Pancreas (tissue), 10 donors: ENCODE data around the gene NELL1. TPM values are rescaled to one million over a fixed set of nuclear protein-coding genes. Genes with fewer than 3 reads are reported as not detected.

Experiments used
- ATAC-seq, 4 donors: fragments of 200-7000 bp; cut with Tn5 transposase; one replicate each; pipeline versions ENCODE4 v1.8.0 to v1.9.1; 2020; ENCODE audit warnings: mild to moderate bottlenecking in 4 of 4, moderate library complexity in 4 of 4
- DNase-seq, 6 donors: peaks; one replicate each; pipeline ENCODE4 v3.0.0-alpha.2; 2020
- FAIRE-seq: peaks from 2 replicates; lab custom pipeline; 2012; peaks lifted over from hg19 to GRCh38; lab: Jason Lieb, UNC
- H3K27ac ChIP-seq, 4 donors: fragments of 200-600 bp; sonication (generic); 1 replicate in 3 of 4; 2 replicates in 1 of 4; pipeline versions ENCODE4 v1.5.0 to v1.8.0; 2020
- H3K27me3 ChIP-seq, 4 donors: fragments of 200-600 bp; one replicate each; pipeline ENCODE4 v1.8.0; 2021
- H3K36me3 ChIP-seq, 3 donors: fragments of 200-600 bp; sonication (generic) in 1 of 3; one replicate each; pipeline versions ENCODE4 v1.5.0 to v1.8.0; 2020 to 2021
- H3K4me1 ChIP-seq, 3 donors: fragments of 200-600 bp; one replicate each; pipeline ENCODE4 v1.8.0; 2021
- H3K4me3 ChIP-seq, 4 donors: fragments of 200-600 bp; sonication (generic) in 2 of 4; one replicate each; pipeline versions ENCODE4 v1.5.0 to v1.8.0; 2020 to 2021
- H3K9me3 ChIP-seq, 4 donors: fragments of 200-600 bp; one replicate each; pipeline ENCODE4 v1.8.0; 2021
- WGBS, 2 donors: extraction: QIAGEN DNeasy Blood & Tissue Kit; methylation state at CpG; one replicate each; pipeline ENCODE4 v1.1.7; 2013; 5-methylcytosine and 5-hydroxymethylcytosine counted together
- intact Hi-C, 3 donors: fragments of 100-400 bp; cut with DNase I; formaldehyde crosslinking; loops; one replicate each; pipeline versions ENCODE4 v1.11.1 to v1.14.2; 2022
- polyA plus RNA-seq, 2 donors: library from polyadenylated mRNA; stranded (reverse); fragments of 200-250 nt; gene quantifications; one replicate each; pipeline ENCODE4 v1.2.3, GENCODE V29; 2013
- total RNA-seq, 6 donors: library from RNA; stranded (reverse); fragmentation: NEBNext Ultra II Directional in 4 of 6; extraction: Animal tissue kit (Norgen Biotek cat#: 25700) in 4 of 6; gene quantifications; one replicate each; pipeline versions ENCODE4 v1.2.1 to v1.2.4, GENCODE V29; 2021 to 2023
- TF ChIP-seq, protein P1 (sequence below), 4 donors: fragments of 200-600 bp; sonication (generic) in 3 of 4; IDR thresholded peaks; one replicate each; pipeline versions ENCODE4 v1.5.0 to v1.8.0; 2021; ENCODE audit warnings: antibody characterized with exemption in 4 of 4
- donor health status: healthy with polysubstance abuse.
- donor health status: DM: no; HTN: no; CAD: no; lungs with moderate emphysema.
- donor health status: DM: no; HTN: no; CAD: no.
- donor health status: control.
- donor health status: control.
- donor health status: Bipolar disorder and iron deficiency.
- donor health status: DM: yes; HTN: yes; CAD: no.
- donor health status: DM: no; HTN: no; CAD: no.
- donor health status: DM: no; HTN: no; CAD: no.
- donor health status: DM: yes; HTN: yes; CAD: no.

The NELL1 gene
- total and polyA plus RNA-seq, 8 donors = not detected

DNA sequence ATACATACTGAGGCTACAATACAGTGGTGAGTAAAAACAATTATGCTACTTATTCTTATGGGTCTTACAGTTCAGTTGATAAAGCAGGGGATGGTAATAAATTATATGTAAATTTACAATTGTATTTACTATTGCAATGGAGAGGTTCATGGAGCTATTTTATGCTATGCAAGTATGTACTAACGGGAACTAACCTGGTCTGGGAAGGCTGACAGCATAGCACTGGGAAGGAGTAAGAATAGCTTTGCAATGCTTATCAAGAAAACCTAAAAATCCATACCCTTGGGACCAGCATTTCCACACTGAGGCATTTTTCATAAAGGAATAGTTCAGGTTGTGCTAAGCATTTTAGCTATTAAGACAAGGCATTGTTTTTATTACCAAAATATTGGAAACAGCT lies 700.6 kb downstream of the NELL1 start:
- intact Hi-C loops = no loop called here
- WGBS, 2 donors = 32 to 42% methylated on average over 1 of the region's 1 CpG
- H3K27me3 ChIP-seq = no peaks in the 10 kb centered on the region
- DNase-seq (no peak), ATAC-seq (no peak), FAIRE-seq (no peak)
- no peaks in the 10 kb centered on the region for H3K9me3 ChIP-seq
- no peak overlapping the region for H3K4me3 ChIP-seq
- no peaks in the 10 kb centered on the region for H3K4me1 ChIP-seq
- no peaks in the 10 kb centered on the region for H3K36me3 ChIP-seq
- TF ChIP-seq, protein P1, sequence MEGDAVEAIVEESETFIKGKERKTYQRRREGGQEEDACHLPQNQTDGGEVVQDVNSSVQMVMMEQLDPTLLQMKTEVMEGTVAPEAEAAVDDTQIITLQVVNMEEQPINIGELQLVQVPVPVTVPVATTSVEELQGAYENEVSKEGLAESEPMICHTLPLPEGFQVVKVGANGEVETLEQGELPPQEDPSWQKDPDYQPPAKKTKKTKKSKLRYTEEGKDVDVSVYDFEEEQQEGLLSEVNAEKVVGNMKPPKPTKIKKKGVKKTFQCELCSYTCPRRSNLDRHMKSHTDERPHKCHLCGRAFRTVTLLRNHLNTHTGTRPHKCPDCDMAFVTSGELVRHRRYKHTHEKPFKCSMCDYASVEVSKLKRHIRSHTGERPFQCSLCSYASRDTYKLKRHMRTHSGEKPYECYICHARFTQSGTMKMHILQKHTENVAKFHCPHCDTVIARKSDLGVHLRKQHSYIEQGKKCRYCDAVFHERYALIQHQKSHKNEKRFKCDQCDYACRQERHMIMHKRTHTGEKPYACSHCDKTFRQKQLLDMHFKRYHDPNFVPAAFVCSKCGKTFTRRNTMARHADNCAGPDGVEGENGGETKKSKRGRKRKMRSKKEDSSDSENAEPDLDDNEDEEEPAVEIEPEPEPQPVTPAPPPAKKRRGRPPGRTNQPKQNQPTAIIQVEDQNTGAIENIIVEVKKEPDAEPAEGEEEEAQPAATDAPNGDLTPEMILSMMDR (IDR thresholded peaks at IDR 0.05) = no peak
- no peak overlapping the region for H3K27ac ChIP-seq

DNA sequence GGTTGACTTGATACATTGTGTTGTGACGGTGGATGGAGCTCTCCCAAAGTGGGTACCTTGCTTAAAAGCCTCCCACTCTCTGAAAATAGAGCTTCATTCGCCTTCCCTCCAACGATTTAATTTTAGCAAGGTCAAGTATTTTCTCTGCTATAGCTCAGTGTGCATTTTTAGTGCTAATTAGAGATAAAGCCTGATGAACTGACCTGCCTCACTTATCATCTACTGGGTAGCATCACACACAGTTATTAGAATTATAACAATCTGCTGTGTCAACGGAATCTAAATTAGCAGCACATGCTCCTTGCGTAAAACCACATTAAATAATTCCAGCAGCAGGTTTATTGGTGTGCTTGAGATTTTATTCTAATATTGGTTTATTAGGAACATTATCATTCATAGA lies 701.7 kb downstream of the NELL1 start:
- Histone ChIP-seq H3K4me1 (no peaks in the 10 kb centered on the region), H3K27me3 (no peaks in the 10 kb centered on the region), H3K4me3 (no peak overlapping the region), H3K9me3 (no peaks in the 10 kb centered on the region), H3K27ac (no peak overlapping the region), H3K36me3 (no peaks in the 10 kb centered on the region)
- DNase-seq (no peak), FAIRE-seq (no peak), ATAC-seq (no peak)
- TF ChIP-seq, protein P1 (IDR thresholded peaks at IDR 0.05) = no peak
- intact Hi-C loops = no loop called here
- WGBS, 2 donors = 57% methylated on average over 5 of the region's 5 CpGs

DNA sequence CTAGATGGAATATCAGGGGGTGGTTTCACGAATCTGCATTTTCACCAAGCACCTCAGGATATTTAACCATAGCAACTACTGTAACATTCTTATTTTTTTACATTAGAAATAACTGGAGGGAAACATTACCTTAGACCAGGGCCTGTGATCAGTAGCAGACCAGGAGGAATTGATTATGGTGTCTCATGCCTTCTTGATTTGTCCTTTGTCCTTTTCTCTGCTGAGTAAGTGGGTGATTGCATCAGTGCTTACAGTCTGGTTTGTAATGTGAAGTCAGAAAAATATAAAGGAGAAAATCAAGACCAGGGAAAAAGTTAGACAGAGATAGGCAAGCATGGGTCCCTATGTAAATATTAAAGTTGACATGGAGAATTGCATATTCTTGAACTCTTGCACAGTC lies 703.3 kb downstream of the NELL1 start:
- no peak for ATAC-seq
- Histone ChIP-seq H3K4me3 (no peak overlapping the region), H3K9me3 (no peaks in the 10 kb centered on the region), H3K4me1 (no peaks in the 10 kb centered on the region), H3K27me3 (no peaks in the 10 kb centered on the region), H3K36me3 (no peaks in the 10 kb centered on the region), H3K27ac (no peak overlapping the region)
- no peak for DNase-seq
- TF ChIP-seq, protein P1 (IDR thresholded peaks at IDR 0.05) = no peak
- no peak for FAIRE-seq
- intact Hi-C loops = no loop called here
- WGBS, 2 donors = 27 to 29% methylated on average over 1 of the region's 1 CpG

DNA sequence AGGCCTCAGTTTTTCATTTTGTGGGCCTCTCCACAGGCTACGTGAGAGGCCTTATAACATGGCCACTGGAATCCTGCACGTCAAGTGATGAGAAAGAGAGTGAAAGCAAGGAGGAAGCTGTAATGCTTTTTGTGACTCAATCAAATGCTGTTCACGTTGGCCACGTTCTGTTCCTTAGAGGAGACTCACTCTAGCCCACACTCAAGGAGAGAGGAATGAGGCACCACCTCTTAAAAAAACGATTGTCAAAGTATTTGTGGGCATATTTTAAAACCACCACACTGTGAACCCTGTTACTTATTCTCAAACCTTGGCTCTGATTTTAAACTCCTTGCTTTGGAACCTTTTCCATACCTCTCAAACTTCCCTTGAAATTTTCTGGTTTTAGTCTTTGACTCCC lies 705.0 kb downstream of the NELL1 start:
- H3K4me1 ChIP-seq = no peaks in the 10 kb centered on the region
- WGBS, 2 donors = 32 to 37% methylated on average over 5 of the region's 5 CpGs
- FAIRE-seq (no peak), ATAC-seq (no peak), DNase-seq (no peak)
- H3K9me3 ChIP-seq = no peaks in the 10 kb centered on the region
- H3K27me3 ChIP-seq = no peaks in the 10 kb centered on the region
- TF ChIP-seq, protein P1 (IDR thresholded peaks at IDR 0.05) = no peak
- H3K27ac ChIP-seq = no peak overlapping the region
- no peaks in the 10 kb centered on the region for H3K36me3 ChIP-seq
- intact Hi-C loops = no loop called here
- H3K4me3 ChIP-seq = no peak overlapping the region

DNA sequence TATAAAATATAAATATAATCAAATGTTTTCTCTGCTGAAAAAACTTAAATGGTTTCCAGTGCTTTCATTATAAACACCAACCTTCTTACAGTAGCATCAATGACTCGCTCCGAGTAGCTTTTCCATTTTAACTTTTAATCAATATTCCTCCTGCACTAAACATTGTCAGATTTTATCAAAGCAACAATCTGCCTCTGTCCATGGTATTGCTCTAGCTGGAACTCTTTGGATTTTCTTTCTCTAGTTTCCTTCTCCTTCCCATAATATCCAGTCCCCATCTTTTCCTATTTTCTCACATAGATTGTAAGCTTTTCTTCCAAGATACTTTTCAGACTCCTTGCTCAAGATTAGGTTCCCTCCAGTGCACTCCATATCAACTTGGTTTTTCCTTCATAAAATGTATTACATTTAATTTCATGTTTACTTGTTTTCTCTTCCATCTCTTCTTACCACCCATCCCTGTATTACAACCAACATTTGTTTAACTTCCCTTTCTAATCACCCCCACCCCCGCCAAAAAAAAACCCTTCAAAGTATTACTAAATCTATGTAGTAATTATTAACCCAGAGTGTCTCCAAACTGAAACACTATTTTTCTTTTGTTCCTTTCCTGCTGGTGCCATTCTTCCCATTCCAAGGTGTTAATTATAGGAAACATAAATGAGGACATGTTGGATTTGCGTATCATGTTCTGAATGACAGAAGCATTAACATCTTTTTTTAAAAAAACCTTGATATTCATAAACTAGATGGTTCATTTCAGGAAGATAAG lies 716.5 kb downstream of the NELL1 start:
- TF ChIP-seq, protein P1 (IDR thresholded peaks at IDR 0.05) = no peak
- Histone ChIP-seq H3K27me3 (no peaks in the 10 kb centered on the region), H3K4me3 (no peak overlapping the region), H3K27ac (no peak overlapping the region), H3K4me1 (peaks cover 0 to 3% (median 0%) of the 10 kb centered on the region in 3 donors), H3K9me3 (no peaks in the 10 kb centered on the region), H3K36me3 (no peaks in the 10 kb centered on the region)
- WGBS, 2 donors = 24 to 29% methylated on average over 4 of the region's 4 CpGs
- no peak for DNase-seq
- no peak for ATAC-seq
- intact Hi-C loops = no loop called here
- no peak for FAIRE-seq
